Measurements from ENCODE around the gene MAP4.

GRCh38 chr3:48065035-48065434 lies 48.8 kb upstream of the MAP4 start:
- TF ChIP-seq CTCF (IDR thresholded peaks at IDR 0.05): no peak
- no peak for TF ChIP-seq POLR2A (IDR thresholded peaks at IDR 0.05)
- no peak for TF ChIP-seq EP300 (IDR thresholded peaks at IDR 0.05)
- TF ChIP-seq POLR2AphosphoS5 (IDR thresholded peaks at IDR 0.05): no peak

All from gastroesophageal sphincter (tissue), 3 donors.